SHP77 treated with DMSO at 0.1 percent for 48 hours (cell line): ENCODE data around the gene DENND1A.
"Not testable (repeated sequence)": the region's sequence is repeated elsewhere in the genome, so short reads cannot be mapped to it uniquely, and the experiment has no call there.

ENCODE experiments used
- DNase-seq: peaks from one replicate; lab custom pipeline; 2025; lab: John Stamatoyannopoulos, UW

Gene DENND1A

GRCh38 chr9:123821619-123822018 is 108.3 kb downstream of the DENND1A start:
- DNase-seq, result no peak

DNA sequence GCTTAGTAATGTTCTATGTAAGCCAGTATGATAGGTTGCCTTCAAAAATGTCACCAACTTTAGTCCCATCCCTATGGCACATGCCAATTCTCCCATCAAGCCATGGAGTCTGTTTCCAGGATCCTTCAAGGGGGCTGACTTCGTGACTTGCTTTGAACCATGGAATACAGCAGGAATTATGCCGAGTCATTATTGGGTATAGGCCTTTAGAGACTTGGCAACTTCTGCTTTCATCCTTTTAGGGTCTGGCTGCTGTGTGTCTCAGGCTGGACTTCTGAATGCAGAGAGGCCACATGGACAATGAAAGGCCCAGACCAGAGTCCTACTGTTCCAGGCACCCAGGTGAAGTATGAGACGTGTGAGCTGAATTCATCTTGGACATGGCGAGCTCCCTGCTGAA is 109.8 kb downstream of the DENND1A start:
- no peak for DNase-seq

DNA sequence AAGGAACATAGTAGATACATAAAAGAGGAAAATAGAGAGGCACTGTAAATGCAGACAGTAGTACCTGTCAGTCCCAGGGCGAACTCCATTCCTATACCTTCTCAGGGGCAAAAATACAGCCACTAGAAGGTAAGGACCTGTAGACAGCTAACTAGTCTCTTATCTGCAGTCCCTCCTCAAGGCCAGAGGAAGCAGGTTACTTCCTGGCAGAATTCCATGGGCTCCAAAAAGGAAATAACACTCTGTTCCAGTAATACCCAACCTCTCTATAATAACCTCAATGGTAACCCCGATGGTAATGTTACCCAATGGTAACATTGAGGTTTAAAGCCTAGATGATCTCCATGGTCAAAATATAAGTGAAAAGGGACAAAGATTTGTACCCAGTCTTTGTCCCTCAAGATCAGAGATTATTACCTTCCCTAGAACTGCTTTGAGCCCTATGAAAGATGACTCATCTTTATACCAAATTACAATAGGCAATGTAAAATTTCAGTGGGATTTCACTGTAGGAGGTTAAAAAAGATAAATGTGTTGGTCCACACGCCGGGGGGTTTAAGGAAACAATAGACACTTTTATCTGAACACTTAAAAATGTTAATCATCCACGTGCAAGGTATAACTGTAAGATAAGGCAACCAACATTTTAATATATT is 113.0 kb downstream of the DENND1A start:
- no peak for DNase-seq

GRCh38 chr9:123815856-123816255 is 114.1 kb downstream of the DENND1A start:
- DNase-seq, result not testable (repeated sequence)

DNA sequence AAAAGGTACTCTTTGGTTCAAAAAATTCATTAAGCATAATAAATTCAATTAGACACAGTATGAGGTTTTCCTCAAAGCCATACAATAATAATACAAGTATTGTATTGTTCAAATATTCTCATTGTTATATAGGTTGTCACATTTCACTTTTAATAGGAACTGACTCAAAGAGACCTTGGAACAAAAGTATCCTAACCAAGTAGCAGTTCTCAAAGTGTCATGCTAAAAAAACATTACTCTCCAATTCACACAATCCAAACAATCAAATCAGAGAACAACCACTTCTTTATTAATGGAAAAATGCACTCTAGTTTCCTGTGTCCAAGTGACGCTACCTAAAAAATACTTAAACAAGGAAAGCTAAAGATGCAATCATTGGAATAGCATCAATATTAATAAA is 115.4 kb downstream of the DENND1A start:
- no peak for DNase-seq

- no peak for DNase-seq
Measured at GRCh38 chr9:123812984-123813383, 116.9 kb downstream of the DENND1A start.

DNA sequence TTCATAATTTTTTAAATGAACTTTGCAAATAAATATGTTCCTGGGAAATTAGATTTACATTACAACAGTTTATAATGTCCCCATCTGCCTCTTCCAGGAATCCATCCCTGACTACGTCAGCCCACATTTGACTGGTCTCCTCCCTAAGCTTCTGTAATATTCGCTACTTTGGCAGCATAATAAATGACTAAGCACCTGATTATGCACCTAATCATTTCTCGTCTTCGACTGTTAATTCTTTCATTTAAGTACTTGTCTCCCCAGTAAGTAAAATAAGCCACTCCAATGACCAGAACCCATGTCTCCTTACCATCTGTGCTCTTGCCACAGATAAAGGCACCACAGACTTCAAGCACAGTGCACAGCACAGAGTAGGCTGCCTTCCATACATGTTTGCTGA is 122.7 kb downstream of the DENND1A start:
- DNase-seq, result no peak

DNA sequence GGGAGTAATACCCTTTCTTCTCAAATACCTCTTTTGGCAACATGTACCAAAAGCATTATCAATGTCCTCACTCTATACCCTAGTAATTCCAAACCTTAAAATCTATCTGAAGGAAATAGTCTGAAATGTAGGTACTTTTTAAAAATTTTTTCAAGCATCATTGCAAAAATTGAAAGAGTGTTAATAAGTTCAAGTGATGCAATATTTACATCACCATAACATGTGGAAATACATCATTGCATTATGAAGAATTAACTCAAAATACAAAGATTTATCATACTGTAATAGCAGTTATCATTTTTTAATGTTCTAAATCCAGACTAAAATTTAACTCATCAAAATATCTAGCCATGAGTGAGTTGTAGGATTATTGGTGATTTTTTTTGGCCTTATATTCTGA is 123.1 kb downstream of the DENND1A start:
- no peak for DNase-seq

DNA sequence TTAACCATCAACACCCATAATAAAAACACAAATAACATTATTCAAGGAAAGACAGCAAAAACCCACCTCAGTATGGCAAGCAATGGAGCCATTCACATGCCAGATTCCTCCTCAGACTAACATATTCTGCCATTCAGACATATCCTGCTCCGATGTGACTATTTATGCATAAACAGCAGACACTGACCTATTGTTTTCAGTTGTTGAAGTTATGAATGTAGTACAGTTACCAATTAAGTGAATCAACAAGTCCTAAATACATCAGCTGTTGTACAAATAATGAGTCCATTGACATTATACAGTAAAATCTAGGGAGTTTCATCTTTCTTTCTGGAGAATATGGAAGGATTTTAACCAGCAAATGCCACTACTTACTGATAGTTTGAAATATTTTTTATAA is 131.7 kb downstream of the DENND1A start:
- no peak for DNase-seq

DNA sequence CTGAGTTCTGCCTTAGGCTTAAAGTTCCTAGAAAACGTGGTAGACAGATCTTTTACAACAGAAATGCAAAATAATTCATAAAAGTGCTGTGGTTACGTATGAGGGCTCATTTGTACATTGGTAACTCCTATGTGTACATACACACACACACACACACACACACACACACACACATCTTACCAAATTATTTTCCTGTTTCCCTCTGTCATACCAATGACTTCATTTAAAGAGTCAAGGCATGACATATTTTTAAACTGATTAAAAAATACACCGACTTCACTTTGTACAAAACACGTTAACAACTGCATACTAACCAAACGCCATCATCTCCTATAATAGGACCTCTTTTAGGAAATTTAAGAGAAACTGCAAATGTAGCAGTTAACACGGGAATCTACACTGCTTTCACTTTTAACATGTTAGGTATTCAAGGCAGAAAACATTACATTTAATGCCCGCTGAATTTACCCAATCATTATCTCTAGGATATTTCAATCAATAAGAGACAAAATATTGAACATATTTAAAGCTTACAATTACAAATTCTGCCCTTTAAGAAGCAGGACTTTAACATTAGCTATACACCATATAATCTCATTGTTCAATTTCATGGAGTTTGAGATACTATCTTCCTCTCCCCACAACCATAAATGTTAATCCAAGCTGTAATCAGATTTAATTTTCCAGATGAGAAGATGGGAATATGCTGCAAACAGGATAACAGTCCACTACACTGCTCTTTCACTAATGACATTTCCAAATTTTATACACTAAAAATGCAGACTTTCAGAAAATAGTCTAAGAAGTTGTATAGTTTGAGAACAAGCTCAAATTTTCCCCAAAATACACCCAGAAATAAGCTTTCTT is 133.1 kb downstream of the DENND1A start:
- DNase-seq, result no peak

DNA sequence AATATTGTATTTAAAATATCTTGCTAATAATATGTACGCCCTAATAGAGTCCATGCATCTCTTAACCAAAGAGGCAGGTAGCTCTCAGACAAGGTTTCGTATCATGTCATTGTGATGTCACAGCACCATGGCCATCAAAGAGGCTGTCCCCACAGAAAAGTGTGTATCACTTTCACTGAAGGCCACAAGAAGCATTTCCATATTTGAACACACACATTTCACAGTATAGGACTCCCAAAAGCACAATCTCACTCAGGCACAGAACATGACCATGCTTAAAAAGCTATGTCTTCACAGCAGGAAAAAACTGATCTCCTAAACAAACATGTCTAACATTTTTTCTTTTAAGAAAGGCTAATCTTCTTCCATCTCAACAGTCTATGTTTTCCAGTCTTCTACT is 133.8 kb downstream of the DENND1A start:
- DNase-seq, result no peak

GRCh38 chr9:123795336-123795735 is 134.6 kb downstream of the DENND1A start:
- DNase-seq, result no peak

DNA sequence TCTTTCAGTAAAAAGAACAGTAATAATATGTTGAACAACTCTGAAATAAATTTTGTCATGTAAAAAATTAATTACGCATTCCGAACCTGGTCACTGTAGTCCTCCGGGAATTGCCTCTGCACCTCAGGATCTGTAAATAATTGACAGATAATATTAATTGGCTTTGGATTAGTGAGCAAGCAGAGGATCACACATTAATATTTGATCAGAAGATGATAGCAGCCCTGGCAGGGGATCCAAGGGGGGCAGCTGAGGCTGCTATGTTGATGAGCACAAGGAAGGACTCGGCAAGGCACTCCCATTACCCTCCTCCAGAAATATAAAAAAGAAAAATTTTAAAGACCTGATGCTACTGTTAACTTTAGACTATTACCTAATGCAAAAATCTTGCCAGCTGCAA is 137.4 kb downstream of the DENND1A start:
- DNase-seq, result no peak

- no peak for DNase-seq
Measured at GRCh38 chr9:123789554-123790292, 140.2 kb downstream of the DENND1A start.

DNA sequence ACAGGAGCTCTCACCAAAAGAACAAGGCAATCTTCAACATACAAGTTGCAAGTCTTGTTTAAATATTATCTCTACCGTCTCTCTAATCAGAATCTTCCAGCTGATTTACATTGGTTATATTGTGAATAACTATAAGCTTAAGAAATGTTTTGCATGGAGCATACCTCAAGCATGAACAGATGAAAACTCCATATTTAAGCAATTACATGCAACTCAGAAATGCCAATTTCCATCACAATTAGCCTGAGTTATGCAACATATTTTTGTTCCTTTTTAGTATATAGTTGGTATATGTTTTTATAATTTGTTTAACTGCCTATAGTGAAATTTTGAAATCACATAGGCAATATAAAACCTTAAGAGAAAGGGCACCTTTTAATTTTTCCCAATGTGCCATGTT is 142.5 kb downstream of the DENND1A start:
- no peak for DNase-seq

GRCh38 chr9:123784518-123784917 is 145.4 kb downstream of the DENND1A start:
- DNase-seq, result no peak

DNA sequence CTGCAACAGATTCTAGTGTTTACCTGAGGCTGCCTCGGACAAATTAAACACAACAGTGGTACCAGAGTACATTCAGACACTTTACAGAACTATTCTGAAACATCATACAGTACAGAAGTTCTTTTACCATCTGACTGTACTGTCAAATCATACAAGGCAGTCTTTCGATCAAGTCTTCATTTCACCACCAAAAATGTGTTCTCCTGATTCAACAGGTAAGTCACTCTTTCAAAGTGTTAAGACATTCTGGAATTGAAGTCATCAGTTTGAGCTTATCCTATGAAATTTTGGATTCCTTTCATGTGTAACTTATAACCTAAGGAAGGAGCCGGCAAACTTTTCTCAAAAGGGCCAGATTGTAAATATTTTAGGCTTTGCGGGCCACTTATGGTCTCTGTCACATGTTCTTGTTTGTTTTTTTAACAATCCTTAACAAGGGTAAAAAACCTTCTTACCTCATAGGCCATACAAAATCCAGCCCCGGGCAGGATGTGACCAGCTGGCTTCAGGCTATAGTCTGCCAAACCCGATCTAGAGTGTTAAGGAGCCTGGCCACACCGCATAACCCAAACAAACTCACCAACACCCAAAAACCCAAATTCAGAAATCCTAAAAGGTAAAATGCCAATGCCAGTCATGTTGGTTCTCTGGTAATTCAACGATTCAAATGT is 151.6 kb downstream of the DENND1A start:
- DNase-seq, result no peak

DNA sequence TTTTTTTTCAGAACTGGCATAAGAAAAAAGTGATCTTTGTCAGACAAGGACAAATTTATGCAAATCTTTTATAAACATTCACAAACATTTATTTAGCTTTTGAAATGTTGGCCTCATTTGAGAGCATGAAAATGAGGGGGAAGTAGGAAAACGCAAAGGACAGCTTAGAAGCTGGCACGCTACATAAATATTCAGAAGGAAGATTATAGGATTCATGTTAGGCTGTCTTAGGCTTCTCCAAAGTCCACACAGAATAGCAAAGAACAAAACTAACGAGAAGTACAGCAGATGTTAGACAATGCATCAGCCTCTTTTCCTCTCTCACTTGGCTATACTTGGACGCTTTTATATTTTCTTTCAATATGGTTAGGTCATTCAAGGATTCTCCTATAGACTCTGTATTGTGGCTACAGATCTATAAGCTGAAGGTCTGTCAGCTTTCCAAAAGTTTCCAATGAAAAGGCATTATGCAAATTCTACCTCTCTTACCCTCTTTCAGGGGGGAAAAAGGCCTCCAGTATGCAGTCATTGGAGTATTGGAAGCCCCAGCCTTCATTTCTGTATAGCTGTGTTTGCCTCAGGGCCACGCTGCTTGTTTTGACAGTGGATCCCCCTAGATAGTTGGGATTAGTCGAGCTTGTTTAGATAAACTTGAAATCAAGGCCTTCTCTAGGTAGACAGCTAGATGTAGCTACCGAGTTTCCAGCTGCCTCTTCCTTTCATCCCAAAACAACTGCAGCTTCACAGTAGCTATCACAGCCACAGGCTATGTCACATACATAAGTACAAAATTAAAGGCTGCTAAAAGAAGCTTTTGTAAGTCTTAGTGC is 153.0 kb downstream of the DENND1A start:
- DNase-seq, result no peak

GRCh38 chr9:123775289-123776284 is 154.3 kb downstream of the DENND1A start:
- DNase-seq, result no peak

DNA sequence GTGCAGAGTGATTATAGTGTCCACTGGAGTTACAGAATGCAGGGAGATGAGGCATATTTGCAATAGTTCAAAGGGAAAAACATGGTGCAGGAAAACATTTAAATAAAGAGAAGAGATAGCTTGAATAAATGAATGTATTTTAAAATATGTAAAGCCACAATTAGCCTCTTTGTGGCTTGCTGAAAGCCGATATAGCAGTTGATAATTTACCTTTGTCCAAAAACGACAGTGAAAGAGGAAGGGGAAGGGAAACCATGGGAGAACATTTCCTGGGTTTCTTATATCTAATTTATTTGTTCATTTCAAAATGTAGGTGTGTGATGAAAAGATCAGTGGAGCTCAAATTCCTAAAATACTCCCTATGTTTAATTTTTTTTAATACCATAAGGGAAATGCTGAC is 156.1 kb downstream of the DENND1A start:
- DNase-seq, result no peak
